Activated CD4-positive, CD25-positive, alpha-beta regulatory T cell treated with anti-CD3 and anti-CD28 coated beads, Interleukin-2, amount 50 U/mL, for 24 hours (primary cell): ENCODE data around the gene UGGT2.
A peak's percentile ranks its signal among the peaks of the same experiment; 100 is the strongest.
"Not testable (repeated sequence)": the region's sequence is repeated elsewhere in the genome, so short reads cannot be mapped to it uniquely, and the experiment has no call there.

Experiments
- ATAC-seq, 2 donors: fragments of 150-1000 bp; cut with Tn5 transposase; one replicate each; pipeline ENCODE4 v1.10.0; 2021; ENCODE audit warnings: mild to moderate bottlenecking in 1 of 2, moderate library complexity in 1 of 2

UGGT2 gene

GRCh38 chr13:96053003-96053703 lies at the start of gene UGGT2:
Gene UGGT2 (minus strand): TSS chr13:96053401. CDS start chr13:96053312, 89 bp downstream.
- ATAC-seq: peak; percentile 27 to 35

GRCh38 chr13:96100457-96101220 lies 47.4 kb upstream of the UGGT2 start:
- no peak for ATAC-seq

GRCh38 chr13:96093296-96094006 lies 40.2 kb upstream of the UGGT2 start:
- no peak for ATAC-seq

- no peak for ATAC-seq
Measured at GRCh38 chr13:96091164-96092117, 38.2 kb upstream of the UGGT2 start.

GRCh38 chr13:96090240-96091101 lies 37.3 kb upstream of the UGGT2 start:
- ATAC-seq: no peak

GRCh38 chr13:96089749-96090239 lies 36.6 kb upstream of the UGGT2 start, which contains the start of gene HS6ST3:
Gene HS6ST3 (plus strand): TSS chr13:96090107.
- no peak for ATAC-seq

- no peak for ATAC-seq
Measured at GRCh38 chr13:96089139-96089538, 35.9 kb upstream of the UGGT2 start.

GRCh38 chr13:96086736-96087135 lies 33.5 kb upstream of the UGGT2 start:
- no peak for ATAC-seq

- ATAC-seq: no peak
Measured at GRCh38 chr13:96082640-96083039, 29.4 kb upstream of the UGGT2 start.

- no peak for ATAC-seq
Measured at GRCh38 chr13:96081888-96082287, 28.7 kb upstream of the UGGT2 start.

- no peak for ATAC-seq
Measured at GRCh38 chr13:96080676-96081075, 27.5 kb upstream of the UGGT2 start.

GRCh38 chr13:96075953-96076543 lies 22.8 kb upstream of the UGGT2 start:
- ATAC-seq: no peak

GRCh38 chr13:96072392-96072791 lies 19.2 kb upstream of the UGGT2 start:
- no peak for ATAC-seq

- ATAC-seq: no peak
Measured at GRCh38 chr13:96071504-96071903, 18.3 kb upstream of the UGGT2 start.

- no peak for ATAC-seq
Measured at GRCh38 chr13:96068729-96069128, 15.5 kb upstream of the UGGT2 start.

- ATAC-seq: no peak
Measured at GRCh38 chr13:96065849-96066248, 12.6 kb upstream of the UGGT2 start.

- ATAC-seq: peak in 1 of 2 donors; percentile 21
Measured at GRCh38 chr13:96052656-96053002, 572 bp downstream of the UGGT2 start.

GRCh38 chr13:96051946-96052345 lies 1.3 kb downstream of the UGGT2 start:
- not testable (repeated sequence) for ATAC-seq

- not testable (repeated sequence) for ATAC-seq
Measured at GRCh38 chr13:96051491-96051890, 1.7 kb downstream of the UGGT2 start.

- not testable (repeated sequence) for ATAC-seq
Measured at GRCh38 chr13:96050955-96051354, 2.2 kb downstream of the UGGT2 start.
